ENCODE data around the gene TINCR.

The TINCR gene

GRCh38 chr19:5512715-5513114 lies 55.0 kb downstream of the TINCR start:
- DNase-seq (ENCODE audit: low spot score) = no peak

Data from LoVo (cell line).